ENCODE measurements around the gene SCARB1.

The SCARB1 gene

DNA sequence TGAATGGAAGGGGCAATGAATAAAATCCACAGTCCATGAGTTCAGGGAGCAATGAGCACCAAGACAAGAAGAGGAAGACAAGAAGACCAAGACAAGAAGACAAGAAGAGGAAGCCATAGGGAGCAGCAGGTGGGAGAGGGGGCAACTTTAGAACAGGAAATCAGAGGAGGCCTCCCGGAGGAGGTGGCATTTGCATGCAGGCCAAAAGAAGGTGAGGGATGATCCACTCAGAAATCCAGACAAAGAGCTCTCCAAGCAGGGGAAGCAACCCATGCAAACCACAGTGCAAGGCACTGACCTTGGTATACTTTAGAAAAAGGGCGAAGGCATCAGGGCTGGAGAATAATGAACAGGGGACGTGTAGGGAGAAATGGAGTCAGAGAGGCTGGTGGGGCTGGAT, 58.6 kb downstream of the SCARB1 start:
- TF ChIP-seq EGR1 (IDR thresholded peaks at IDR 0.05) (no peak), FOXM1 (IDR thresholded peaks at IDR 0.05; ENCODE audit: borderline replicate concordance, low read depth) (no peak), TAF1 (IDR thresholded peaks at IDR 0.05; ENCODE audit: low read depth) (no peak), EP300 (IDR thresholded peaks at IDR 0.05; ENCODE audit: borderline replicate concordance) (no peak), CEBPB (IDR thresholded peaks at IDR 0.05) (no peak)
- TF ChIP-seq, protein P1, sequence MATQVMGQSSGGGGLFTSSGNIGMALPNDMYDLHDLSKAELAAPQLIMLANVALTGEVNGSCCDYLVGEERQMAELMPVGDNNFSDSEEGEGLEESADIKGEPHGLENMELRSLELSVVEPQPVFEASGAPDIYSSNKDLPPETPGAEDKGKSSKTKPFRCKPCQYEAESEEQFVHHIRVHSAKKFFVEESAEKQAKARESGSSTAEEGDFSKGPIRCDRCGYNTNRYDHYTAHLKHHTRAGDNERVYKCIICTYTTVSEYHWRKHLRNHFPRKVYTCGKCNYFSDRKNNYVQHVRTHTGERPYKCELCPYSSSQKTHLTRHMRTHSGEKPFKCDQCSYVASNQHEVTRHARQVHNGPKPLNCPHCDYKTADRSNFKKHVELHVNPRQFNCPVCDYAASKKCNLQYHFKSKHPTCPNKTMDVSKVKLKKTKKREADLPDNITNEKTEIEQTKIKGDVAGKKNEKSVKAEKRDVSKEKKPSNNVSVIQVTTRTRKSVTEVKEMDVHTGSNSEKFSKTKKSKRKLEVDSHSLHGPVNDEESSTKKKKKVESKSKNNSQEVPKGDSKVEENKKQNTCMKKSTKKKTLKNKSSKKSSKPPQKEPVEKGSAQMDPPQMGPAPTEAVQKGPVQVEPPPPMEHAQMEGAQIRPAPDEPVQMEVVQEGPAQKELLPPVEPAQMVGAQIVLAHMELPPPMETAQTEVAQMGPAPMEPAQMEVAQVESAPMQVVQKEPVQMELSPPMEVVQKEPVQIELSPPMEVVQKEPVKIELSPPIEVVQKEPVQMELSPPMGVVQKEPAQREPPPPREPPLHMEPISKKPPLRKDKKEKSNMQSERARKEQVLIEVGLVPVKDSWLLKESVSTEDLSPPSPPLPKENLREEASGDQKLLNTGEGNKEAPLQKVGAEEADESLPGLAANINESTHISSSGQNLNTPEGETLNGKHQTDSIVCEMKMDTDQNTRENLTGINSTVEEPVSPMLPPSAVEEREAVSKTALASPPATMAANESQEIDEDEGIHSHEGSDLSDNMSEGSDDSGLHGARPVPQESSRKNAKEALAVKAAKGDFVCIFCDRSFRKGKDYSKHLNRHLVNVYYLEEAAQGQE (IDR thresholded peaks at IDR 0.05; ENCODE audit: low read depth), result no peak

DNA sequence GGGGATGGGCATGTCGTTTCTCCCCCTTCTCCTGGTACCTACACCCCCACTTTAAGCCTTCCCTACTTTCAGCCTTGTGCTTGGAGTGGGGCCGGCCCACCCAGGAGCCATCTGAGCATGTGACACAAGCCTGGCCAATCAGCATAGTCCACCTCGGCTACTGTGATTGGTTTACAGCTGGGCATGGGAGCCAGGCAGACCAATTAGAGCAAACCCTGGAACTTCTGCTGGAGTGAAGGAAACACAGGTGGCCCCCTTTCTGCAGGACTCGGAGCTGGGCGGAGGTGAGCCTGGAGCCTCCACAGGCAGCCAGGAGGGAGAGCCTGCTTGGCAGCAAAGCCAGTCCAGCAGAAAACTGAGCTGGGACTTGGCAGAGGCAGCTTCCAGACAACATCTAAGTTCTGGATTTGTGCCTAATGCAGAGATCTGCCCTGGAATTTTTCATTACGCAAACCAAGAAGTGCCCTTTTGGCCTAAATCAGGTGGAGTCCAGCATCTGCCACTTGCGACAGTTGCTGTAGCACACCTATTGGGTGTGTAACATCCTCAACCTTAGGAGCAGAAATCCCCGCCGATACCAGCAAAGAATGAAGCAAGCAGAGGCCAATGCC, 59.5 kb downstream of the SCARB1 start:
- peak; percentile 53 for TF ChIP-seq CEBPB (IDR thresholded peaks at IDR 0.05)
- TF ChIP-seq TCF12 (IDR thresholded peaks at IDR 0.05; ENCODE audit: low read depth), result no peak
- TF ChIP-seq TAF1 (IDR thresholded peaks at IDR 0.05; ENCODE audit: low read depth), result no peak
- TF ChIP-seq, protein P2, sequence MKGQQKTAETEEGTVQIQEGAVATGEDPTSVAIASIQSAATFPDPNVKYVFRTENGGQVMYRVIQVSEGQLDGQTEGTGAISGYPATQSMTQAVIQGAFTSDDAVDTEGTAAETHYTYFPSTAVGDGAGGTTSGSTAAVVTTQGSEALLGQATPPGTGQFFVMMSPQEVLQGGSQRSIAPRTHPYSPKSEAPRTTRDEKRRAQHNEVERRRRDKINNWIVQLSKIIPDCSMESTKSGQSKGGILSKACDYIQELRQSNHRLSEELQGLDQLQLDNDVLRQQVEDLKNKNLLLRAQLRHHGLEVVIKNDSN (IDR thresholded peaks at IDR 0.05), result peak; percentile 91
- peak; percentile 41; the same call in 1 of the 2 replicates for TF ChIP-seq TEAD4 (IDR thresholded peaks at IDR 0.05)
- TF ChIP-seq NFIC (IDR thresholded peaks at IDR 0.05), result peak; percentile 31

DNA sequence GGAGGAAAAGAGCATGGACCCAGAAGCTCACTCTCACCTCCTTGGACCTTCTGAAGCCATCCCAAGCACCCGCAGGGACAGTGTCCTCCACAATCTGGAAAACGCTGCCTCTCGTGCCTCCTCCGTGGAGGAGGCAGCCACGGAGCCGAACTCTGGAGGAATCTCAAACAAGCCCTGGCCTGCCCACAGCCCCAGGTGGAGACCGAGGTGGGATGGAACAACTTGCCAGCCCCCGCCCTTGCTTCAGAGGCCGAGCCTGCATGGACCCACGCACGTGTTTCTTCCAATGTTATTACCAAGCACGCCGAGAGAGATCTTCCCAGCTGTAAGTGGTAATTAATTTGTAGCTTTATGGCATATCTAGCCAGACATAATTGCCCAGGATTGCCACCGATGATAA, 61.3 kb downstream of the SCARB1 start:
- TF ChIP-seq FOXM1 (IDR thresholded peaks at IDR 0.05; ENCODE audit: borderline replicate concordance, low read depth), result no peak
- TF ChIP-seq, protein P3, sequence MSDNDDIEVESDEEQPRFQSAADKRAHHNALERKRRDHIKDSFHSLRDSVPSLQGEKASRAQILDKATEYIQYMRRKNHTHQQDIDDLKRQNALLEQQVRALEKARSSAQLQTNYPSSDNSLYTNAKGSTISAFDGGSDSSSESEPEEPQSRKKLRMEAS (IDR thresholded peaks at IDR 0.05), result no peak
- TF ChIP-seq, protein P1 (IDR thresholded peaks at IDR 0.05; ENCODE audit: low read depth), result no peak
- TF ChIP-seq, protein P2 (IDR thresholded peaks at IDR 0.05), result no peak
- TF ChIP-seq YY1 (IDR thresholded peaks at IDR 0.05; ENCODE audit: low read depth), result no peak
- TF ChIP-seq ZBTB7A (IDR thresholded peaks at IDR 0.05; ENCODE audit: low read depth), result no peak
- TF ChIP-seq EGR1 (IDR thresholded peaks at IDR 0.05), result no peak
- TF ChIP-seq NFIC (IDR thresholded peaks at IDR 0.05), result no peak
- TF ChIP-seq CEBPB (IDR thresholded peaks at IDR 0.05), result no peak
- no peak for TF ChIP-seq TCF12 (IDR thresholded peaks at IDR 0.05; ENCODE audit: low read depth)
- TF ChIP-seq TEAD4 (IDR thresholded peaks at IDR 0.05), result no peak
- TF ChIP-seq EP300 (IDR thresholded peaks at IDR 0.05; ENCODE audit: borderline replicate concordance), result no peak
- TF ChIP-seq CREB1 (IDR thresholded peaks at IDR 0.05; ENCODE audit: low read depth), result no peak
- no peak for TF ChIP-seq RAD21 (IDR thresholded peaks at IDR 0.05; ENCODE audit: low read depth)
- no peak for TF ChIP-seq TAF1 (IDR thresholded peaks at IDR 0.05; ENCODE audit: low read depth)

DNA sequence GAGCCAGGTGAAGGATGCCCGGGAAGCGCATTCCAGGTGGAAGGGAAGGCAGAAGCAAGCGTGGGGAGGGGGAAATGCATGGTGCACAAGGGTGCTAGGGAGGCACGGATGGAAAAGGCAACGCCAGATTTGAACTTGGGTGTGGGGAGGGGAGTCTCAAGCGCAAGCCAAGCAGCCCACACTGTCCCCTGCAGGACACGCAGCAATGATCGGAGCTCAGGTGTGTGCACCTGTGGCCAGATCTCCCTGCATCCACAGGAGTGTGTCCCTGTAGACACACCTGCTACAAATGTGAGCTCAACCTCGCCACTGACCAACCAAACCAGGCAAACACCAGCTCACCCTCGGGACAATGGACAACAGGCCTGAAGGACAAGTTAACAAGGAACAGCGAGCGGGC, 63.2 kb downstream of the SCARB1 start:
- TF ChIP-seq ZBTB7A (IDR thresholded peaks at IDR 0.05; ENCODE audit: low read depth) (no peak), EP300 (IDR thresholded peaks at IDR 0.05; ENCODE audit: borderline replicate concordance) (no peak), NFIC (IDR thresholded peaks at IDR 0.05) (no peak), TCF12 (IDR thresholded peaks at IDR 0.05; ENCODE audit: low read depth) (no peak), CEBPB (IDR thresholded peaks at IDR 0.05) (no peak), TAF1 (IDR thresholded peaks at IDR 0.05; ENCODE audit: low read depth) (no peak), RAD21 (IDR thresholded peaks at IDR 0.05; ENCODE audit: low read depth) (no peak), TEAD4 (IDR thresholded peaks at IDR 0.05) (no peak), EGR1 (IDR thresholded peaks at IDR 0.05) (no peak), YY1 (IDR thresholded peaks at IDR 0.05; ENCODE audit: low read depth) (no peak), CREB1 (IDR thresholded peaks at IDR 0.05; ENCODE audit: low read depth) (no peak), FOXM1 (IDR thresholded peaks at IDR 0.05; ENCODE audit: borderline replicate concordance, low read depth) (no peak)
- TF ChIP-seq, protein P1 (IDR thresholded peaks at IDR 0.05; ENCODE audit: low read depth), result no peak

DNA sequence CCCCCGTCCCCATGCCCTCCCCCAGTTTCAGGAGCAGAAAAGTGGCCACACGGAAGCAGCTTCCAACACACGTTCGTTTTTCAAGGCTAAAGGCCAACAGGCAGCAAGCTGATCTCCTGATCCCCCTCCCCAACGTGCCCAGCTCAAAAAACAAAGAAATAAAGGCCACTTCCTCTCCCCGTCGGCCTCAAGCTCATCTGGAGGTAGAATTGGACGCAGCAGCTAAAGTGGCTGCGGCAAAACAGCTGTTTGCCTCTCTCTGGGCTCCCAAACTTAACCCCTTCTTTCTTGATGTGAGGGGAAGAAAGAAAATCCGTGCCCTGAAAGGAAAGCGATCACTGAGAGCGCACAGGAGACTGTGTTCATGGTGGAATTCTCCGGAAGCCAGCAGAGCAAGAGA, 66.3 kb downstream of the SCARB1 start:
- TF ChIP-seq, protein P2 (IDR thresholded peaks at IDR 0.05), result no peak
- TF ChIP-seq, protein P3 (IDR thresholded peaks at IDR 0.05), result no peak
- TF ChIP-seq RAD21 (IDR thresholded peaks at IDR 0.05; ENCODE audit: low read depth), result no peak
- no peak for TF ChIP-seq TAF1 (IDR thresholded peaks at IDR 0.05; ENCODE audit: low read depth)
- no peak for TF ChIP-seq TCF12 (IDR thresholded peaks at IDR 0.05; ENCODE audit: low read depth)

Data from Ishikawa (cell line).